Measurements from ENCODE around the gene ABTB1.
"Not testable (repeated sequence)": the region's sequence is repeated elsewhere in the genome, so short reads cannot be mapped to it uniquely, and the experiment has no call there.

ABTB1 gene

DNA sequence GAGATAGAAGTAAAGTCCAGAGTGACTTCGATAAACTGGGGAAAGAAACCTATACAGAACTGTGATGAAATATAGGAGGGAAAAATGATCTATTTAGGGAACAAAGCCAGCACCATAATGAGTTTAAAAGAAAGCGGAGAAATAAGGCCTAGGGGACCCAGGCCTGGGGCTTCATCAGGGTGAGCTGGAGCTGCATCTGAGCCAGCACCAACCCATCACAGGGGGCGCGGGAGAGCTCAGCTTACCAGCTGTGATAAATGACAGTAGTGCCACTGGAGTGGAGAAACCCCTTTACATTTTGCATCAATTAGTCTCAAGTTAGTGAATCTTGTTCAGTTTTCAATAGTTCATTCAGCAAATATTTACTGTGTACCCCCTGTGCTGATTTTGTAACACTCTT lies 22.5 kb upstream of the ABTB1 start:
- DNase-seq, result no peak

DNA sequence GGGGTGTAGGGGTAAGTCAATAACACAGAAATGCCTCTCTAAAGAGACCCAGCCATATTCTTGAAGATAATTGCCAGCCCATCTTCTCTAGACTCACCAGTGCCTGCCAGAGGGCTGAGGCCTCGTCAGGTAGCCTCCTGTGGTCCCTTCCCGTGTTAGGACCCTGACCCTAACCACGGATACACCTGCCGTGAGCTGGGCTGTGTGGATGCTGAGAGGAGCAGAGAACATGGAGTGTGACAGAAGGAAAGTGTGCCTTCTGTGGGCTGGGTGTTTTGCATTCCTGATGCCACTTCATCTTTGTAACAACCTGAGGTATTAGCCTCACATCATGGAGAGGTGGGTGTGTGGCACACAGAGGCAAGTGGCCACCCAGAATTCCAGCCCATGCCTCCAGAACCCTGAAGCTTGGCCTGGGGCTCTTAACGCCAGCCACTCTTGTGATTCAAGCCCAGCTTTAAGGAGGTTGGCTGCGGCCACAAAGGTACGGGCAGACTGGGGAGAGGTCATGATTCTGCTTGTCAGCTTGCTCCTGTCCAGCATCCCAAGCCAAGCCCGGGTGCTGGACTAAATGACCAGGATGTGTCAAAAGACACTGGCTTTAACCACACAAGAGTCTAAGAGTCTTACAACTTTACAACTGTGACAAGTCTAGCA lies 21.1 kb upstream of the ABTB1 start:
- no peak for DNase-seq

DNA sequence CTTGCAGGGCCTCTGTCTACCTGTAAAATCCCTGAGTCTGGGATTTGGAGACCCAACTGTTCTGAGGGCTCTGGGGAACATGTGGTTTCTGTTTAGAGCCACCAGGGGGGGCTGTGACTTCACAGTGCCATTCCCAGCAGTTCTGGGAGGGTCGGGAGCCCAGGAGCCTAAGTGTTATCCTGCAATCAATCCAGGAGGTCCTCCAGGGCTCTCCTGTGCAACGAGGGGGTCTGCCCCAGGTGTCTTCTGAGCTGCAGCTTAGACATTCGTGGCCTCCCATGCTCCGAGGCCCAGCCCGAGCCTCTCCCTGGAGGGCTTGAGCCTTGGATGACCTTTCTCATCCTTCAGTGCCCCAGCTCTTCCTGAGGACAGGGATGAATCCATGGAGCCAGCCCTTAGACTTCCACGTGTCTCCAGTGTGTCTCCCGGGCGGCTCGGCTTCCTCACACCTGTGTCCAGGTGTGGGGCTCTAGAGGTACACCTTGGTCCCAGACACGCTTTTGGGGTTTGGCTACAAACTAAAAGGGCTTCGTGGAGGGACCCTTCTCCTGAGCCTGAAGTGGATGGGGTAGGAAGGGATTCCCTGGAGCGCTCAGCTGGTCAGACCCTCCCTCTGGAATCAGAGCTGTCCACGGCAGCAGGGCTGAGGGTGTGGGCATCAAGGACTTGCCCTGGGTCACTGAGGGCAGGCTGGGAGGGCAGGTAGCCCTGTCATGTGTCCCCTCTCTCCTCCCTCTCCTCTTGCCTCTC lies 20.3 kb upstream of the ABTB1 start:
- DNase-seq, result no peak

DNA sequence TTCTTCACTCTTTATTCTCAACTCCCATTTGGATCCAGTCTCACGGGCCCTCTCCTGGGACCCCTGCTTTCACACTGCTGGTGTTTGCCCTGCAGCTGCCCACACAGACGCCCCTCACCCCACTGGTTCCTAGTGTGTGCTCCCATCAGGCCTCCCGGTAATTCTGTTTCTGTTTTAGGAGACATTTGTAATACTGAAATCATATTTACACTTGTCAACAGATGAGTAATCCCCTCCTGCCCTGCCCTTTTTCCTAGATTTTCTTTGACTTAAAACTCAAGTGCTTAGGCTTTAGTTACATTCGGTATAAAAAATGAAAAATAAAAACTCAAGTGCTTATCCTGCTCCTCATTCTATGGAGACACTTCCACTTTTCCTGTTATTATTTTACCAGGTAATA lies 18.4 kb upstream of the ABTB1 start:
- DNase-seq, result no peak

DNA sequence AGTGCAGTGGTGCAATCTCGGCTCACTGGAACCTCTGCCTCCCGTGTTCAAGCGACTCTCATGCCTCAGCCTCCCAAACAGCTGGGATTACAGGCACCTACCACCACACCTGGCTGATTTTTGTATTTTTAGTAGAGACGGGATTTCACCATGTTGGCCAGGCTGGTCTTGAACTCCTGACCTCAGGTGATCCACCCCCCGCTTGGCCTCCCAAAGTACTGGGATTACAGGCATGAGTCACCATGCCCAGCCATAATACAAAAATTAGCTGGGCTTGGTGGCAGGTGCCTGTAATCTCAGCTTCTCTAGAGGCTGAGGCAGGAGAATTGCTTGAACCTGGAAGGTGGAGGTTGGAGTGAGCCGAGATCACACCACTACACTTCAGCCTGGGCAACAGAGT lies 17.8 kb upstream of the ABTB1 start:
- not testable (repeated sequence) for DNase-seq

DNA sequence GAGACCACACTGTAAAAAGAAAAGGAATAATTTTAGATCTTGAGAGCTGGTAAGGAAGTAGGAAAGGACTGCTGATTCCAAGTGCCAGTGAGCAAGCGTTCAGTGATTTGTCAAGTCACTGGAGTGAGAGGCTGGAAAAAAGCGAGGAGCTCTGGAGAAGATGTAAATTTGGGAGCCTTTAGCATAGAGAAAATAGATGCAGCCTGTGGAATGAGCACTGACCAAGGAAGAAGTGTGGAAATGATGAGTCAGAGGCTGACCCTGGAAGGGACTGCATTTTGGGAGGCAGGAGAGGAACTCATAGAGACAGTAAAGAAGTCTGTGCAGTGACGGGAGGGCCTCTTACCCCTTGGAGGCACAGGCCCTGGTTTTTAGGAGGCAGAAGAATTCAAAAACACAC lies 17.1 kb upstream of the ABTB1 start:
- no peak for DNase-seq

DNA sequence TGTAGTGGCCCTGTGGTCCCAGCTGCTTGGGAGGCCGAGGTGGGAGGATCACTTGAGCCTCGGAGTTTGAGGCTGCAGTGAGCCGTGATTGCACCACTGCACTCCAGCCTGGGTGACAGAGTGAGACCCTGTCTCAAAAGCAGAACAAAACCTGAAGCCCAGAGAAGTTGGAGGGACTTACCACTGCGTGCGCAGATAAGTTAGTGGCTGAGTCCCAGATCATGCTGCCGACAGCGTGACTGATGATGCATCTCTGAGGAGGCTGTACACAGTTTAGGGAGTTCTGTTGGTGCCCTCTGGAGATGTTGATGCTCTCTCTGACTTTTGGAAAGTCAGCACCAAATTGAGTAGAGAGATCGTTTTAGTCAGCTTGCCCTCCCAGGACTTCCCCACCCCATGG lies 15.8 kb upstream of the ABTB1 start:
- no peak for DNase-seq

DNA sequence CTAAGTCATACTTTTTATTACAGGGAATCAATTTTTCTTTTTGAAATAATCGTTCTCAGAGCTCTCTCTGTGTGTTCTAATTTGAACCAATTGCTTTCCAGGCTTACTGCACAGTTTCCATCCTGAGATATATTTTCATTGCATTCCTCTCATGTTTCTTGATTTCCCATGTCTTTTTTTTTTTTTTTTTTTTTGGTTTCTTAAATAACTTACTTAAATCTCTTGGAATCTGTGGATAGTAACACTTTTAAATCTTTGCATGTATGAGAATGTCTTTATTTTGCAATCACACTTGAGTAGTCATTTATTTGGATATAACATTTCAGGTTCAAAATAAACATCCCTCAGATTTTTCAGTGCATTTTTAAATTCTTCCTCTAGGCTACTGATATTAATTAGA lies 14.5 kb upstream of the ABTB1 start:
- DNase-seq, result no peak

DNA sequence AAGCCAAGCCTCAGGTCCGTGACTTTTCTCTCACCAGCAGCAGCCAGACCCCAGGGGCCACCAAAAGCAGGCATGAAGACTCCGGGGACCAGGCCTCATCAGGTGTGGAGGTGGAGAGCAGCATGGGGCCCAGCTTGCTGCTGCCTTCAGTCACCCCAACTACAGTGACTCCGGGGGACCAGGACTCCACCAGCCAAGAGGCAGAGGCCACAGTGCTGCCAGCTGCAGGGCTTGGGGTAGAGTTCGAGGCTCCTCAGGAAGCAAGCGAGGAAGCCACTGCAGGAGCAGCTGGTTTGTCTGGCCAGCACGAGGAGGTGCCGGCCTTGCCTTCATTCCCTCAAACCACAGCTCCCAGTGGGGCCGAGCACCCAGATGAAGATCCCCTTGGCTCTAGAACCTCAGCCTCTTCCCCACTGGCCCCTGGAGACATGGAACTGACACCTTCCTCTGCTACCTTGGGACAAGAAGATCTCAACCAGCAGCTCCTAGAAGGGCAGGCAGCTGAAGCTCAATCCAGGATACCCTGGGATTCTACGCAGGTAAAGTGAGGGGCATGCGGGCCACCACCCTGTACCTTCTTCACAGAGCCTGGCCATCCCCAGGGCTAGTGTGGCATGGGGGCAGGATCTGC lies 12.0 kb upstream of the ABTB1 start:
- DNase-seq, result no peak

DNA sequence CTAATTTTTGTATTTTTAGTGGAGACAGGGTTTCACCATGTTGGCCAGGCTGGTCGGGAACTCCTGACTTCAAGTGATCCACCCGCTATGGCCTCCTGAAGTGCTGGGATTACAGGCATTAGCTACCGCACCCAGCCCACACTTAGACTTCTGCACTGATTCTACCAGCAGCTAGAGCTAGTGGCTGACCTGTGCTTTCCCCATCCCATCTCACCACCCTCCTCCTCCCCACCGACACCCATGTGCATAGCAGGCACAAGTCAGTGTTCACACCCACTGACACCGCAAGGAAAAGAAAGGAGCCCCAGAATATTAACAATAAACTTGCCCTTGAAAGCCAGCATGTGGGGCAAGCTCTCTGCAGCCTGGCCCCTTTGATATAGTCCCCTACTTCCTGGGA lies 11.2 kb upstream of the ABTB1 start:
- no peak for DNase-seq

DNA sequence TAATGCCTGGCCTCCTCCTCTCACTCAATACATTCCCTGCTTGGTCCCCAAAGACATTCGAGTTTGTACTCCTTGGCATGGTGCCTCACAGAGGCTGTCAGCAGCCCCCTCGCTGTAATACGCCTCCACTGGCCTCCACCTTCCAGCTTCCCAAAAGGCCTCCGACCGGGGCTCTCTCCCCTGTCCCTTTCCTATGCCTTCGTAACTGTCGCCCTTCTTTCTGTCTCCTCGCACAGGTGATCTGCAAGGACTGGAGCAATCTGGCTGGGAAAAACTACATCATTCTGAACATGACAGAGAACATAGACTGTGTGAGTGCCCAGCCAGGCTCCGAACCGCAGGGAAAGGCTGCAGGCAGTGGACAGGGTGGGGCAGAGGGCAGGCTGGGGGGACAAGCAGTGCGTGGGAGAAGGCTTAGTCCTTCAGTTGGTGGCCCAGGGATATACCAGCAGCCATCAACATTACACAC lies 10.7 kb upstream of the ABTB1 start:
- DNase-seq, result no peak

DNA sequence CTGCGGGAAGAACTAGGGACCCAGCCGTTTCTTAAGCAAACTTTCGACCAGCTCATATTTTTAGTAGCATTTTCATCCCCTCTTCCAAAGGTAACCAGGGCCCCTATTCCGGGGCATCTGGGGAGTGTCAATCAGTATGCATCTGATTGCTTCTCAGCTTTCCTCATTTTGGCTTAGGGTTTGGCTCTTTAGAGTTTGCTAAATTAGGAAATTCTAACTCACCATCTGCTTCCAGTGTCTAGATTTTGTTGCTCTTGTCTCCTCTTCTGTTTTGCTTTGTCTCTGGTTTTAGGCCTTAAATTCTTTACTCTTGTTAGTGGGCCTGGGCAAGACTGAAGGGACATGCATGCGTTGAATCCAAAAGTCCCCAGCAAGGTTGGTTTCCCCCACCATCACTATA lies 9.6 kb upstream of the ABTB1 start:
- no peak for DNase-seq

DNA sequence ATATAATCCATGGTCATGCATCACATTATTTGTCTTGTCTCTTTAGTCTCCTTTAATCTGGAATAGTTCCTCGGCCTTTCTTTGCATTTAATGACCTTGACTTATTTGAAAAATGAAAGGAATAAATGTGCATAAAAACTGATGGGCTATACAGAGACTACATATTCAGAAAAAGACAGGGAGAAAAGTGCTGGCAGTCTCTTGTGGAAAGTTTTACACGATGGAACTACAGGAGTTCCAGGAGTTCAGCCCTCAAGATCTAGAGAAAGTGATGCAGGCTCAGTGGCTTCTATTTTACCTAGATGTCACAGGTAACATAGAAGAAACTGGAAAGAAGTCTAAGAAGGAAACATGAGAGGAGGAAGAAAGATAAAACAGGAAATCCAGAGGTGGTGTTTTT lies 7.6 kb upstream of the ABTB1 start:
- DNase-seq, result no peak

DNA sequence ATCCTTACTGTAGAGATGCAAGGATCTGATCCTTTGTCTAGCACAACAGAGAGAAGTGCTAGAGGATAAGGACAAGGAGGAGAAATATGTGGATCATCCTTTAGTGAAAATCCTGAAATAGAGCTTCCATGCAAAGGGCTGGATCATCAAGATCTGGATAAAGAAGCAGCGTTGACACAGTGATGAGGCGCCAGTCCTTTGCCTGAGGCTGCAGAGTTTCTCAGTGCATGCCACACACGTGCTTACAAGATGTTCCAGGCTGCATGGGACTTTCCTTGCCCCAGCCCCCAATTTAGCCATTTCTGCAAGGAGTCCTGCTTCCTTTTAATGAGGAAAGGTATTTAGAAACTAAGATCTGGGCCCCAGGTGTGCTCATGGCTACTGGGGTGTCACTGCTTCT lies 7.2 kb upstream of the ABTB1 start:
- no peak for DNase-seq

DNA sequence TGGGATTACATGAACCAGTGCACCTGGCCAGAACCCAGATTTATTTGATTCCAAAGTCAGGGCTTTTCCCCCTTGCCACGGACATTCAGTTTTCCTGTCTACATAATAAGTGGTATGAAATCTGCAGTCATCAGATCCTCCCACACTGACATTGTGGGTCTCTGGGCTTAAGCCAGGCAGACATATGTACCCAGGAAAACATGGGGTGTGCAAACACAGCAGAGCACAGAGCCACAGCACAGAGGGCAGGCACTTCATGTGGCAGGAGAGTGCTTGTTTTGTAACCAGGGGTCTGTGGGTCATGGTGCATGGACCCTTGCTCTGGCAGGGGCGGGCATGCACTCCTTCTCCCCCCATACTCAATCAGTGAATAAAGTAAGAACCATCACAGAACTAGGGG lies 6.1 kb upstream of the ABTB1 start:
- no peak for DNase-seq

DNA sequence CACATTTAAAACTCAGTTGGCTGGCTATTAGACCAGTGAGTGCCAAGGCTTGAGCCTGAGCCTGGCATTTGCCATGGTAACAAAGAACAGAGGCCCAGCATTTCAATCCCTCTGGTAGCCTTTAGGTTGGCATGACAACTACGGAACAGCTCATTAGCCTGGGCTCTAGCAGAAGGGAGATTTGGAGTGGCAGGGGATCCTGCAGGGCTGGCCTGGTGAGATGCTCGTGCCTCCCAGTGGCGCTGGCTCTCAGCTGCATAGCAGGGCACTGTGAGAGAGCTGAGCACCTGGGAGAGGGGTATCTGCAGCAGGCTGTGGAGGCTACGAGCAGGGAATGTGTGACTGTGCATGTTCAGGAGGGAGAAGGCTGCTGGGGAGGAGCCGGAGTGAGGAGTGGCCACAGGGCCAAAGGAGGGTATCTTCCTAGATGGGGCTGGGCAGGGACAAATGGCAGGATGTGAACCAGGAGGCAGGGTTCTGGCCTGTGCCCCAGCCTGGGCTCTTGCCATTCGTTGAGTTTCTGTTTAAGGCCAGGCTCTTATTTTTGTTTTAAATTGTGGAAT lies 5.6 kb upstream of the ABTB1 start:
- no peak for DNase-seq

DNA sequence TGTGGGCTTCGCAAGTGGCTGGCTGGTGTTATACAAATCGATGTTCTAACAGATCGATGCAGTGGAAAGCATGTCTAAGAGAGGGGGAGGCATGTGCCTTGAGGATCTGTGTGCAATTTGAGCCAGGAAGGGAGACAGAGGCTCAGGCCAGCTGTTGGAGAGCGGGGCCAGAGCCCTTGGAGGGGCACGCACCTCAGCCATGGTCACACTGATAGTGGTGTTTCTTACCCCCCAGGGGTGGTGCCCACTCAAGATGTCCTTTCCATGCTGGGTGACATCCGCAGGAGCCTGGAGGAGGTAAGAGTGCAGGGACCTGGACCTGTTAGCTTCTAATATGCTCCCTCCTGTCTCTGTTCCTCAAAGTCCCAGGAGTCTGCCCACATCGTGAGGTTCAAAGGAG lies 3.8 kb upstream of the ABTB1 start:
- DNase-seq, result no peak

DNA sequence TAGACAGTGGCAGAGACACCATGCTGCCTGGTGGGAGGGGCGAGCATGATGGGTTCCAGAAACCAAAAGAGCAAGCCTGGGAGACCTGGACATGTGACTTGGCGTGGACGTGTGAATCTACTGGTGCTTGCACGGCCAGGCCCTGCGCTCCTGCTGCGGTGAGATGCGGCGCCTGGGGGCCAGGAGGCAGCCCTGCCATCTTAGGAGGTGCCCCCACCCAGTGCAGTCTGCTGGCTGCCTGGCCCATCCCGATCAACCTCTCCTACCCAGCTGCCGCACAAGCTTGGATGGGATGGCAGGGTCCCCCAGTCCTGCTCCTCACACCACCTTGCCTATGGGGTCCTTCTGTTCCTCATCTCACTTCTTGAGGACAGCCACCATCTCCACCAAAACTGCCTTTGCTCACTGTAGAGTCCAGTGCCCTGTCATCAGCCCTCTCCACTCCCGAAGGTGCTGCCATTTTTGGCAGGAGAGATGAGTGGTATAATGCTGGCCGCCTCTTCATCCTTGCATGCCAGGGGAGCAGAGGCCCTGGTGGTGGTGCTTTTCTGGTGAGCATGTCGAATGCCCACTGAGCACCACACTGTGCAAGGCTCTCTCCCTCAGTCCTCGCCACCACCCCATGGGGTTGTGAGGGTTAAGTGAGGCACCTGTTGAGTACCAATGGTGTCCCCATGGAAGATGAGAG lies 3.1 kb upstream of the ABTB1 start:
- DNase-seq, result no peak

DNA sequence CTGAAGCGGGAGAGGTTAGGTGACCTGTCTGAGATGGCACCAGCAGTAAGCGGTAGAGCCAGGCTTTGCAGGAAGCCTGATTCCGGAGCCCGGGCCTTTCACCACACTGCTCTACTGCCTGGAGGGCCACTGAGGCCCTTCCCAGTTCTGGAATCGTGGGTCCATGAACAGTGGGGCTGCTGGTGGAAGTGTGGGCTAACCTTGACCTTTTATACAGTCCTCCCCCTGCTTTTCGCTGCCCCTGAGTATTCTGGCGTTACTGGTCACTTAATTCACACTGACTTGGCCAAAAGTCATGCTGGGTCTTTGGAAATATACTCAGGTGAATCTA lies 2.6 kb upstream of the ABTB1 start:
- no peak for DNase-seq

DNA sequence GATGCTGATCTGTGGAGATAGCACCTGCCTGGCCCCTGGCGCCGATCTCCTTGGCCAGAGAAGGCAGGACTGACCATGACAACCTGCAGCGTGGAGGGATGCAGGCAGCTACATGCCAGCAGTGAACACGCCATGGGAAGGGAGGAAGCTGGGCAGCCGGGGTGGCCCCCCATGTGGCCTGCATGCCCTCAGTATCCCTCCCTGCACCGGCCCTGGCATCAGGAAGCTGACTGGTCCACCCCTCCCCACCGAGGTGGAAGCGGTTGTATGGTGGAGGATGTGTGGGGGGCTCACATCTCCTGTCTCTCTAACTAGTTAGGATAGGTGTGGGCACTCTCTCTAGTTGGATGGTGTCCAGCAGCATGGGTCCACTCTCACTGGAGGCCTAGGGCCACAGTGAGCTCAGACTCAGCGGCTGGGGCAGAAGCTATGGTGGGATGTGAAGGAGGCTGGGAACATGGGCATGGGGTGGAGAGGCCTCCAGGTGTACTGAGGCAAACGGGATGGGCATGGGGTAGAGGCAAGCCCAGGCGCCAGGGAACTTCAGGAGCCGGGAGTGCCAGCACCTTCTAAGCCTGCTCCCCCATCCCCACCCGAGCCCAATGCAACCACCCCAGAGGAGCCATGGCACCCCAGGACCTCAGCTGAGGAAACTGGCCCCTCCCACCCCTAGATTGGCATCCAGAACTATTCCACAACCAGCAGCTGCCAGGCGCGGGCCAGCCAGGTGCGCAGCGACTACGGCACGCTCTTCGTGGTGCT lies 1.8 kb upstream of the ABTB1 start:
- no peak for DNase-seq

DNA sequence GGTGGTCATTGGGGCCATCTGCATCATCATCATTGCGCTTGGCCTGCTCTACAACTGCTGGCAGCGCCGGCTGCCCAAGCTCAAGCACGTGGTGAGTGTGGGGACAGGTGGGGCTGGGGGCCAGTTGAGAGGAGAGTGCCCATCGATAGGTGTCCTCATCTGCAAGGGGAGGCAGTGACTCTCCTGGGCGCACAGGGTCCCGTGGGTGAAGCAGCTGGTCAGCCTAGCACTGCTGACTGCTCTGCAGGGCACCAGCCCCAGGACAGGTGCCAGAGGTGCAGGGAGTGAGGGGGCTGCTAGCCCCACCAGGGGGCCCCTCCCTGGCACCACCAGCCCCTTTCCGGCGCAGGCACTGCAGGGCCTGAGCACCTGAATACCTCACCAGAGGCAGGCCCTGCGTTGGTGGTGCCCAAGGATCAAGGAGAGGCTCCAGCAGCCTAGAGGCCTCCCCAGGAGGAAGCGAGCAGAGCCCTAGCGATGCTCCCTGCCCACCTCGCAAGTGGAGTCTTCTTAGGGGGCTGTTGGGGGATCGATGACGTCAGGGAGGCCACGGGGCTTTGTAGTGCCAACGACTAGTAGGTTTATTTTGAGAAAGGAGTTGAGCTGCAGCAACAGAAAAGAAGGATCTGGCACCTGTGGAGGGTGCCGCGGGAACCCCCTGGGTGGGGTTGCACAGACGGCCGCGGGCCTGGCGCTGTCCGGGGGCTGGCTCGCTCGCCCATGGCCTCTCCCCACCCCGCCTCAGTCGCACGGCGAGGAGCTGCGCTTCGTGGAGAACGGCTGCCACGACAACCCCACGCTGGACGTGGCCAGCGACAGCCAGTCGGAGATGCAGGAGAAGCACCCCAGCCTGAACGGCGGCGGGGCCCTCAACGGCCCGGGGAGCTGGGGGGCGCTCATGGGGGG lies 976 bp upstream of the ABTB1 start:
- no peak for DNase-seq
